Stimulated activated CD4-positive, alpha-beta T cell treated with anti-CD3 and anti-CD28 coated beads, Interleukin-4, amount 100 ng/mL, for 1 hour (primary cell): ENCODE results near the gene KLC4.

ENCODE experiments used
- DNase-seq: peaks from one replicate; pipeline ENCODE4 v3.0.0-alpha.2; 2020

The KLC4 gene

GRCh38 chr6:43059168-43060033, at the start of gene KLC4, which contains the start of gene MRPL2:
TSS of gene KLC4 (plus strand) at chr6:43059631. CDS start at chr6:43061336, 1,705 bp downstream.
TSS of gene MRPL2 (minus strand) at chr6:43059434. CDS start at chr6:43059381, 53 bp downstream.
- peak; percentile 96 for DNase-seq

DNA sequence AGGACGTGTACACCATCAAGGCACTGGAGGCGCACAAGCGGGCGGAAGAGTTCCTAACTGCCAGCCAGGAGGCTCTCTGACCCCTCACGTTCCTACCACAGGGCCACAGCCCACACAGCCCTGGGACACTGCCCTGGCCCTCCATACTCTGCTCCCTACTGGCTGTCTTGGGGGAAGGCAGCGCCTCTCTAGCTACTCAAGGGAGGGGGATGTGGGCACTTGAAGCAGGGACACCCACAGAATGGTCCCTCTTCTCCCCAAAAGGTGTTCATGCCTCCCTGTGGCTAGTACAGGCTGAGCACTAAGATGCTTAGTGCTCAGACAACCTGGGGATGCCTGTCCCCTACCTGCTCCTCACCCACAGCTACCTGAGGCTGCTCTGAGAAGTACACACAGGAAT, 48.2 kb upstream of the KLC4 start:
- no peak for DNase-seq

GRCh38 chr6:43012364-43012763, 47.1 kb upstream of the KLC4 start:
- DNase-seq: no peak

DNA sequence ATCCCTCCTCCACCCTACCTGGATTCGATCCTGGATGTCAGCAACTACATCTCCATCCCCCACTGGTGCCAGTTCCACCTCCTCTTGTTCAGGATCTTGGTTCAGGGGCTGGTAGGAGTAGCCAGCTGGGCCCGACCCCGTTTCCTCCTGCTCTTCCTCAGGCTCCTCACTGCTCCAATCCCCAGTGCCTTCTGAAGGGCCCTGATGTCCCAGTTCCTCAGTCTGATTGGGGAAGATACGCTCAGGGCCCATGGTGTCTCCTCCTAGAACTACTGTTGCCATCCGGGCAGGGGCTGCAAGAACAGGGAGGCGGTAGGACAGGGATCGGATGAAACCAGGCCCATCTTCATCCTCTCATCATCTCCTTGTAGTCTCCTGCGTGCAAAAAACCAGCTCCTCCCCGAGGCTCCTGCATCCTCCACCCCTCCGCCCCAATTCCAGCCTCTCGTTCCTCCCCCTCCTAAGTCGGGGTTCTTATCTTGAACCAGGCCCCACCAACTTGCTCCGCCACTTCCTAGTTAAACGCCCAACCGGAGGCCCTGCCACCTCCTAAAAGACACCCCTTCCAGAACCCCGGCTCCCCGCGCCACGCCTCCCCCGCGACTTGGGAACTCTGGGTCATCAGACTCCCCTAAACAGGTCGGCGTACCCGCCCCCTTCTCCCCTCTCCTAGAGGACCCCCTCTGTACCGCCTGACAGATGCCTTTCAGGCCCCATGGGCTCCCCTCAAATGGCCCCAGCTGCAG, 46.2 kb upstream of the KLC4 start:
- no peak for DNase-seq

- DNase-seq: peak; percentile 98
Observed at GRCh38 chr6:43013843-43014433, 45.5 kb upstream of the KLC4 start, which contains the start of the genes KLHDC3 and MEA1. TSS of gene KLHDC3 (plus strand) at chr6:43014249. CDS start at chr6:43017193, 2,944 bp downstream. TSS of gene MEA1 (minus strand) at chr6:43013946. CDS start at chr6:43013813, 133 bp downstream.

DNA sequence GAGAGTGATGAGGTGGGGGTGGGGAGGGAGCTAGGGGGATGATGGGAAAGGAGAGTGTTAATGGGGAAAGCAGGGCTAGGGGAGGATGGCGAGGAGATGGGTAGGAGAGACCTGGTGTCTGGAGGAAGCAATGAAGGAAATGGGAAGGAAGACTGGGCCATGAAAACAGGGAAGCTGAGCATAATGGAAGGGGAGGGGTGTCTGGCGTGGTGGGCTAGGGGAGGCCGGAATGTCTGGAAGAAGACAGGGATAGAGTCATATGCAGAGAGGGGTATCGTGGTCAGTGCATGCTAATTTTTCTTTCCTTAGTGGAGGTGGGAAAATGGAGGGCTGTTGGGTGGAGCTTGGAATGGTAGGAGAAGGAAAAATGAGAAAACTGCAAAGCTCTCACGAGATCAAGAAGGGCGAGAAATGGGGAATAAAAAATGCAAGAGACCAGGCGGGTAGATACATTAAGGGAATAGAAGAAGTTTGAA, 45.0 kb upstream of the KLC4 start:
- DNase-seq: no peak

DNA sequence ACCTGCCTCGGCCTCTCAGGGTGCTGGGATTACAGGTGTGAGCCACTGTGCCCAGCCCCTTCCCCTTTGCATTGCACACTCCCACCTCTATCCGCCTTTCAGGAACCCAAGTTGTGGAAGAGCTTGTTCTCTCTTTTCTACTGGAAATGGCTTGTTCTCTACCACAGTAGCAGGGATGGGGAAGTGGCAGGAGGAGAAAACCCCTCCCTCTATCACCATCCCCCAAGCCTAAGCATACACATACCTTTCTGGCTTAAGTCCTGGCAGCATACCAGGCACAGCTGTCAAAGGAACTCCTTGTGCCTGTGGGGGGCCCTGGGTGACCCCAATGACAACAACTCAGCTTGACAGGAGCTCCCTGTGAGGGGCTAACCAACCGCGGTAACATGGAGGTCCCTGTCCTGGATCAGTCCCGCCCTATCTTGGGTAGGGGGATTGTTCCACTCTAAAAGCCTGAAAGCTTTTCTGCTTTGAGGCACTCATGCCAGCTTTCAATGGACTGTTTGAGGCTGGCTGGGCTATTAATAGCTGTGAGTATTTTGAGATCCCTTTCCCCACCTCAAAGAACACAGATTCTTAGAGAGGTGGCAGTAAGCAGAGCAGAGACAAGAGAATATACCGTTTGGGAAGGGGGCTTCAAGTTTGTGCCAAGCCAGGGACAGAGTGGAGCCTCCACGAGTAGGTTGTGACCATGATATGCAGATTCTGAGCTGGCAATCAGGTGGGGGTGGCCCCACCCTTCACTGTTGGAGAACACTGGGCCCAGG, 43.1 kb upstream of the KLC4 start:
- DNase-seq: no peak

GRCh38 chr6:43016943-43017334, 42.5 kb upstream of the KLC4 start:
- no peak for DNase-seq

DNA sequence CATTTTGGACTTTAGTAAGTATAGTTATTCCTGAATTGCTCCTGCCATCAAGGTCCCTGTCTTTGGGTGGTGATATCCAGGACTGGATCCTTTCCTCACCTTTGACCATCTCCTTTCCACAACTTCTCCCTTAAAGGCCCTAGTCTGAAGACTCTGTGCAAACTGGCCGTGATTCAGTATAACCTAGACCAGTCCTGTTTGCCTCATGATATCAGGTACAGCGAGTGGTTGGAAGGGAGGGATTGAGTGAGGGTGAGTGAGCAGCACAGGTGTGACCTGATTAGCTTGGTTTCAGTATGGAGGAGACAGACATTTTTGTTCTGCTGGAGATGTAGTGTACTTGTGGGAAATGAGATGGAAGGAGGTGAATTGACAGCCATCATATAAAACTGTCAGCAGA, 40.3 kb upstream of the KLC4 start:
- DNase-seq: no peak

DNA sequence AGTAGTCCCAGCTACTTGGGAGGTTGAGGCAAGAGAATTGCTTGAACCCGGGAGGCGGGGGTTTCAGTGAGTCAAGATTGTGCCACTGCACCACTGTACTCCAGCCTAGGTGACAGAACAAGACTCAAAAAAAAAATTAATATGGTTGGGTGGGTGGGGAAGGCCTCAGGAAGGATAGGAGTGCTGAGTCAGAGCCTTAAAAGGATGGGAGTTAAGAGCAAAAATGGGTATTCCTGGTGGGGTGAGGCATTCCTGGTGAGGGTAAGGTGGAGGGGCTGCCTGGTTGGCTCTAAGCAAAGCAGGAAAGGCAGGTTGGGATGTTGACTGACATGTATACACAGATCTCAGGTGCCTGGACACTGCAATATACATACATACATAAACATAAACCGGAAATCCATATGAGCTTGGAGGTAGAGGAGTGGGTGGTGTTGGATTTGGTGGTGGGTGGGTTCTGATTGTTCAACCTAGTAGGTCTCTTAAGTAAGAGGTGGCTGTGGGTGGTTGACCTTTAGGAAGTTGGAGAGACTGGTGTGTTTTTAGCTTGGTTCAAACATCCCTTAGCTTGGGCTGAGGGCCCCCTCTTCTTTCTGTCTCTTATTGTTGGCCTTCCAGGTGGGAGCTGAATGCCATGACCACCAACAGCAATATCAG, 39.3 kb upstream of the KLC4 start:
- no peak for DNase-seq

- DNase-seq: no peak
Observed at GRCh38 chr6:43020847-43021246, 38.6 kb upstream of the KLC4 start.

- peak; percentile 80 for DNase-seq
Observed at GRCh38 chr6:43021270-43022047, 38.0 kb upstream of the KLC4 start, which contains the start of gene RRP36. TSS of gene RRP36 (plus strand) at chr6:43021623. CDS start at chr6:43021655, 32 bp downstream.

GRCh38 chr6:43024436-43024835, 35.0 kb upstream of the KLC4 start:
- no peak for DNase-seq

DNA sequence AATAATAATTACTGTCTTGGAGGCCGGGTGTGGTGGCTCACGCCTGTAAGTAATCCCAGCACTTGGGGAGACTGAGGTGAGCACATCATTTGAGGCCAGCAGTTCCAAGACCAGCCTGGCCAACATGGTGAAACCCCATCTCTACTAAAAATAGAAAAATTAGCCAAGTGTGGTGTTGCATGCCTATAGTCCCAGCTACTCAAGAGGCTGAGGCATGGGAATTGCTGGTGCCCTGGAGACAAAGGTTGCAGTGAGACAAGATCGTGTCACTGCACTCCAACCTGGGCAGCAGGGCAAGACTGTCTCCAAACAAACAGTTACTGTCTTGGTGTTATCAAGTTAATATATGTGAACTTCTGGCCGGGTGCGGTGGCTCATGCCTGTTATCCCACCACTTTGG, 33.1 kb upstream of the KLC4 start:
- no peak for DNase-seq

- no peak for DNase-seq
Observed at GRCh38 chr6:43029120-43029519, 30.3 kb upstream of the KLC4 start.

DNA sequence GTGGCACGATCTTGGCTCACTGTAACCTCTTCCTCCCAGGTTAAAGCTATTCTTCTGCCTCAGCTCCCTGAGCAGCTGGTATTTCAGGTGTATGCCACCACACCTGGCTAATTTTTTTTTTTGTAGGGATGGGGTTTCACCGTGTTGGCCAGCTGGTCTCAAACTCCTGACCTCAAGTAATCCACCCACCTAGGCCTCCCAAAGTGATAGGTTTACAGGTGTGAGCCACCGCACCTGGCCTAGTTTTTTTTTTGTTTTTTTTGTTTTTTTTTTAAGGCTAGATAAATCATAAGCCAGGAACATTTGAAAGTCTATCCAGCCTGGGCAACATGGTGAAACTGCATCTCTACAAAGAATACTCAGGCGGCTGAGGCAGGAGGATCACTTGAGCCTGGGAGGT, 27.1 kb upstream of the KLC4 start:
- no peak for DNase-seq

- DNase-seq: no peak
Observed at GRCh38 chr6:43033496-43034189, 25.8 kb upstream of the KLC4 start.

DNA sequence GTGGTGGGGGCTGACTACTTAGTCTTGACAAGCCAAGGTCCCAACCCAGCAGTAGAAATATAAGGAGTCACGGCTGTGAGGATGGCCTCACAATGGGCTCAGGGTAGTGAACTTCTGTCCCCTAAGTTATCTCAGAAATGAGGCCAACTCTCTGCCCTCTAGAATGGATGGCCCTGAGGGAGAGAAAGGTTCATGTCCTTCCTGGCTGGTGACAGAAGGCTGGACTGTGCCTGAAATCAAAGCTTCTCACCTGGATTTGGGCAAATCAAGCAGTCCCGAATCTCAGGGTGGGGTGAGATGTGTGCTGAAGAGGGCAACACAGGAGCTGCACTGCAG, 25.3 kb upstream of the KLC4 start:
- DNase-seq: no peak

DNA sequence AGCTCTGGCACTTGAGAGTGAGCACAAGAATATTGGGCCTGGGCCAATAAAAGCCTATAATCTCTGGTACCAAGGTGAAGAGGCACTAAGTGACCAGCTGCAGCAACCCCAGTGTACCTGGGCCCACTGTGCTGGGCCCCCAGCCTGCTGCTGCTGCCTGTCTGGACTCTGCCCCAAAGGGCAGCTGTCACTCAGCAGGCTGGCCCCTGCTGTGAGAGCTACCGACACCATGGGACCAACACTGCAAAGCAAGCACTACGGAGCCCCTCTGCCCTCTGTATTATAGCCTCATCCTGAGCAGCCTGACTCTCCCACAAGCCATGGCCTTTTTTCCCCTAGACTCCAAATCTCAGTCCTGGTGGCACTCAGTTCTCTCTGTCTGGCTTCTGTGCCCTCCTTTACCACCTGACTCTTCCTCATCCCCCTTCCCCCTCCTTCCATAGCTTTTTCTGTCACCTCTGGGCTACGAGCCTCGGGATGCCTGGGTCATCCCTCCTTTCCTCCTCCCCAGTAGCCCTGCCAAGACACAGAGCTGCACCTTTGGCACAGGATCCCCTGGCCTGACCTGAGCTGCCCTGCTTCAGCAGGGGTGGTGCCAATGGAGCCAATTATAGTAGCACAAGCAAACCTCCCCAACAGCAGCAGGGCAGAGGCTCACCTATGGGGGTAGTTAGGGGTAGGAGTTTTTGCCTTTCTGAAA, 23.8 kb upstream of the KLC4 start:
- DNase-seq: no peak

- DNase-seq: no peak
Observed at GRCh38 chr6:43036712-43037111, 22.7 kb upstream of the KLC4 start.
